Posterior cingulate gyrus (tissue), 11 donors: ENCODE measurements around the gene IL15.
"Not testable (repeated sequence)": the region's sequence is repeated elsewhere in the genome, so short reads cannot be mapped to it uniquely, and the experiment has no call there.

ENCODE experiments used
- DNase-seq, 10 donors: peaks; one replicate each; pipeline versions ENCODE4 v3.0.0 to v3.0.0-alpha.2; 2020 to 2021; ENCODE audit warnings: mixed read lengths in 3 of 10
- intact Hi-C: fragments of 100-400 bp; cut with DNase I; formaldehyde crosslinking; loops from one replicate; pipeline ENCODE4 v1.15.1; 2023

Gene IL15

GRCh38 chr4:141692081-141692480 is 55.7 kb downstream of the IL15 start:
- intact Hi-C loops = no loop called here
- peak in 1 of 10 donors; percentile 35 for DNase-seq

- DNase-seq = no peak
- intact Hi-C loops = no loop called here
These were observed 60.7 kb downstream of the IL15 start for GRCh38 chr4:141697116-141697515.

- intact Hi-C loops = no loop called here
- no peak for DNase-seq
These were observed 66.2 kb downstream of the IL15 start for GRCh38 chr4:141702472-141703182.

- DNase-seq = no peak
- intact Hi-C loops = no loop called here
These were observed 67.1 kb downstream of the IL15 start for GRCh38 chr4:141703497-141703896.

GRCh38 chr4:141705048-141705746 is 68.8 kb downstream of the IL15 start:
- DNase-seq = no peak
- intact Hi-C loops = no loop called here

- intact Hi-C loops = no loop called here
- DNase-seq = no peak
These were observed 69.5 kb downstream of the IL15 start for GRCh38 chr4:141705747-141706377.

GRCh38 chr4:141706445-141706844 is 70.1 kb downstream of the IL15 start:
- DNase-seq = no peak
- intact Hi-C loops = no loop called here

GRCh38 chr4:141711211-141711610 is 74.8 kb downstream of the IL15 start:
- no peak for DNase-seq

GRCh38 chr4:141713185-141713584 is 76.8 kb downstream of the IL15 start:
- DNase-seq = no peak
- intact Hi-C loops = no loop called here

More at GRCh38 chr4:141711211-141711610, 74.8 kb downstream of the IL15 start:
- intact Hi-C loops = no loop called here

- intact Hi-C loops = no loop called here
- no peak for DNase-seq
These were observed 77.5 kb downstream of the IL15 start for GRCh38 chr4:141713771-141714445.

GRCh38 chr4:141719585-141719984 is 83.2 kb downstream of the IL15 start:
- DNase-seq = no peak
- intact Hi-C loops = no loop called here

- intact Hi-C loops = no loop called here
These were observed 84.8 kb downstream of the IL15 start for GRCh38 chr4:141721174-141721573.

GRCh38 chr4:141724646-141725045 is 88.3 kb downstream of the IL15 start:
- intact Hi-C loops = no loop called here
- DNase-seq = no peak

More at GRCh38 chr4:141721174-141721573, 84.8 kb downstream of the IL15 start:
- DNase-seq = no peak

GRCh38 chr4:141727420-141727819 is 91.0 kb downstream of the IL15 start:
- no peak for DNase-seq
- intact Hi-C loops = no loop called here

GRCh38 chr4:141730805-141731204 is 94.4 kb downstream of the IL15 start:
- intact Hi-C loops = no loop called here
- no peak for DNase-seq

- no peak for DNase-seq
- intact Hi-C loops = no loop called here
These were observed 95.1 kb downstream of the IL15 start for GRCh38 chr4:141731481-141731880.

GRCh38 chr4:141739636-141740035 is 103.3 kb downstream of the IL15 start:
- intact Hi-C loops = no loop called here
- no peak for DNase-seq

GRCh38 chr4:141746026-141746425 is 109.6 kb downstream of the IL15 start:
- intact Hi-C loops = loop anchor here (5.0 kb wide), 1 partner anchor 224 kb away; no protein-coding TSS in a partner anchor
- DNase-seq = no peak

- DNase-seq, intact Hi-C loops: not testable (repeated sequence)
These were observed 115.4 kb downstream of the IL15 start for GRCh38 chr4:141751806-141752205.

GRCh38 chr4:141757287-141757686 is 120.9 kb downstream of the IL15 start:
- intact Hi-C loops = no loop called here
- DNase-seq = no peak
